Keratinocyte (primary cell): ENCODE measurements around the gene MED27. TPM values are rescaled to one million over a fixed set of nuclear protein-coding genes. Genes with fewer than 3 reads are reported as not detected.

ENCODE experiments used
- DNase-seq: peaks from one replicate; pipeline ENCODE4 v3.0.0-alpha.2; 2011; ENCODE audit warnings: low read depth, missing footprints, low spot score
- FAIRE-seq: peaks from 2 replicates; lab custom pipeline; 2011; peaks lifted over from hg19 to GRCh38; lab: Jason Lieb, UNC
- H2AFZ ChIP-seq: 2 replicates; pipeline ENCODE4 v1.6.0; 2012; ENCODE audit warnings: low read length, control low read depth, inconsistent platforms; ENCODE audit not compliant: control insufficient read depth
- H3K27ac ChIP-seq: 2 replicates; pipeline ENCODE4 v1.5.1; 2011; ENCODE audit warnings: low read length; ENCODE audit not compliant: control insufficient read depth, insufficient read depth
- H3K27me3 ChIP-seq: 3 replicates; pipeline ENCODE4 v1.6.0; 2011; ENCODE audit warnings: low read length; ENCODE audit not compliant: control insufficient read depth, insufficient read depth; ENCODE audit errors: extremely low read depth
- H3K36me3 ChIP-seq, 2 experiments: 2 replicates in 1 of 2; 3 replicates in 1 of 2; pipeline ENCODE4 v1.5.1; 2011; ENCODE audit warnings: low read length in 2 of 2, mild to moderate bottlenecking in 1 of 2; ENCODE audit not compliant: control insufficient read depth in 2 of 2, insufficient read depth in 2 of 2; ENCODE audit errors: extremely low read depth in 1 of 2
- H3K4me1 ChIP-seq: 3 replicates; pipeline ENCODE4 v1.5.1; 2011; ENCODE audit warnings: low read length; ENCODE audit not compliant: control insufficient read depth, insufficient read depth; ENCODE audit errors: extremely low read depth
- H3K4me2 ChIP-seq: 3 replicates; pipeline ENCODE4 v1.6.0; 2011; ENCODE audit warnings: low read depth, low read length; ENCODE audit not compliant: control insufficient read depth, insufficient read depth; ENCODE audit errors: extremely low read depth
- H3K4me3 ChIP-seq, 3 experiments: fragments of 200-600 bp in 1 of 3; sonication (generic) in 1 of 3; 2 replicates in 2 of 3; 3 replicates in 1 of 3; pipeline ENCODE4 v1.5.1; 2011 to 2016; ENCODE audit warnings: low read length in 3 of 3, mild to moderate bottlenecking in 3 of 3, control low read depth in 2 of 3, inconsistent platforms in 1 of 3, low read depth in 1 of 3, mixed read lengths in 1 of 3, mixed run types in 1 of 3, moderate library complexity in 1 of 3; ENCODE audit not compliant: control insufficient read depth in 2 of 3, insufficient read depth in 2 of 3; ENCODE audit errors: extremely low read depth in 1 of 3
- H3K79me2 ChIP-seq: 2 replicates; pipeline ENCODE4 v1.6.0; 2012; ENCODE audit warnings: low read length; ENCODE audit not compliant: control insufficient read depth, insufficient read depth
- H3K9ac ChIP-seq: 3 replicates; pipeline ENCODE4 v1.6.0; 2011; ENCODE audit warnings: low read length; ENCODE audit not compliant: control insufficient read depth, insufficient read depth; ENCODE audit errors: extremely low read depth
- H3K9me1 ChIP-seq: 3 replicates; pipeline ENCODE4 v1.6.0; 2011; ENCODE audit warnings: low read length; ENCODE audit not compliant: control insufficient read depth, insufficient read depth; ENCODE audit errors: extremely low read depth
- H3K9me3 ChIP-seq: 2 replicates; pipeline ENCODE4 v1.5.1; 2012; ENCODE audit warnings: low read depth, low read length; ENCODE audit not compliant: control insufficient read depth
- H4K20me1 ChIP-seq: 3 replicates; pipeline ENCODE4 v1.6.0; 2011; ENCODE audit warnings: low read length; ENCODE audit not compliant: control insufficient read depth, insufficient read depth; ENCODE audit errors: extremely low read depth
- EZH2 ChIP-seq: IDR thresholded peaks from one replicate; pipeline ENCODE4 v1.6.1; 2012; ENCODE audit warnings: inconsistent platforms, mild to moderate bottlenecking, low read length, moderate library complexity
- dilution Hi-C: fragments of 300-500 bp; cut with MboI; formaldehyde crosslinking; loops from one replicate; pipeline ENCODE4 v1.7.0; 2020; ENCODE audit warnings: low sequenced_read_pairs; ENCODE audit not compliant: extremely low pct_ligation_motif_present
- polyA plus RNA-seq, 5 experiments: library from polyadenylated mRNA; depleted of rRNA in 3 of 5; stranded (reverse) in 3 of 5; stranded (forward) in 1 of 5; unstranded in 1 of 5; fragments of >200 nt; gene quantifications; 1 replicate in 1 of 5; 2 replicates in 3 of 5; 3 replicates in 1 of 5; pipeline versions ENCODE4 v1.2.1 to v1.2.3, GENCODE V29; 2011 to 2012; ENCODE audit warnings: missing spikeins in 2 of 5, low read depth in 1 of 5, low replicate concordance in 1 of 5
- TF ChIP-seq, protein P1 (sequence below), 3 experiments: IDR thresholded peaks in 1 of 3; conservative IDR thresholded peaks in 1 of 3; optimal IDR thresholded peaks in 1 of 3; 2 replicates in 2 of 3; 3 replicates in 1 of 3; pipeline versions ENCODE3 to v1.5.1; 2011; ENCODE audit warnings: low read length in 3 of 3, mild to moderate bottlenecking in 3 of 3, moderate library complexity in 2 of 3, control low read depth in 1 of 3, inconsistent platforms in 1 of 3; ENCODE audit not compliant: insufficient read depth in 2 of 3; ENCODE audit errors: extremely low read depth in 1 of 3

The MED27 gene
- polyA plus RNA-seq, 1 donor (not counting 4 experiments of a cell fraction or from before 2014, with no cell fraction given), result 39.0 TPM

DNA sequence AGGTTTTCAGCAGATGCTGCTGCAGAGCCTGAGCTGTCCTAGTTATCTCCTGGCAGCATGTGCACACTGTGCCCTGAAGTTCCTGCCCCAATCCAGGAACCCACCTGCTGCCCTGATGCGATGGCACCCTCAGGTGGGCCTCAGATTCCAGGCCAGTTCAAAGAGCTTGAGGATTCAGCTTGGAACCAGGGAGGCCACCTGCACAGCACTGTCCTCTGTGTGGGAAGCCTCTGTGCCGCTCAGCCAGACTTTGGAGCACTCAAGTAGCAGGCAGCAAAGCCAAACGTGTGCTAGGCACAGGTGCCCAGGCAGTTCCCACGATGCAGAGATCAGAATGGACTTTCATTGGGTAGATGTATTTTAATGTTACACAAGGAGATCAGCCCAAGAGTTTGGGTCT is 207.0 kb downstream of the MED27 start:
- Histone ChIP-seq H3K79me2 (no peaks in the 10 kb centered on the region), H3K9me1 (no peaks in the 10 kb centered on the region), H3K27ac (no peak overlapping the region), H3K9me3 (no peaks in the 10 kb centered on the region), H4K20me1 (peaks cover 6% of the 10 kb centered on the region), H3K4me1 (peaks cover 5% of the 10 kb centered on the region), H3K4me3 (no peak overlapping the region), H3K27me3 (no peaks in the 10 kb centered on the region), H2AFZ (no peak overlapping the region), H3K36me3 (peaks cover 0 to 5% of the 10 kb centered on the region in 2 experiments), H3K9ac (no peak overlapping the region), H3K4me2 (no peak overlapping the region)
- DNase-seq (no peak), FAIRE-seq (no peak)
- dilution Hi-C loops, result no loop called here
- no peak for TF ChIP-seq EZH2
- TF ChIP-seq, protein P1, sequence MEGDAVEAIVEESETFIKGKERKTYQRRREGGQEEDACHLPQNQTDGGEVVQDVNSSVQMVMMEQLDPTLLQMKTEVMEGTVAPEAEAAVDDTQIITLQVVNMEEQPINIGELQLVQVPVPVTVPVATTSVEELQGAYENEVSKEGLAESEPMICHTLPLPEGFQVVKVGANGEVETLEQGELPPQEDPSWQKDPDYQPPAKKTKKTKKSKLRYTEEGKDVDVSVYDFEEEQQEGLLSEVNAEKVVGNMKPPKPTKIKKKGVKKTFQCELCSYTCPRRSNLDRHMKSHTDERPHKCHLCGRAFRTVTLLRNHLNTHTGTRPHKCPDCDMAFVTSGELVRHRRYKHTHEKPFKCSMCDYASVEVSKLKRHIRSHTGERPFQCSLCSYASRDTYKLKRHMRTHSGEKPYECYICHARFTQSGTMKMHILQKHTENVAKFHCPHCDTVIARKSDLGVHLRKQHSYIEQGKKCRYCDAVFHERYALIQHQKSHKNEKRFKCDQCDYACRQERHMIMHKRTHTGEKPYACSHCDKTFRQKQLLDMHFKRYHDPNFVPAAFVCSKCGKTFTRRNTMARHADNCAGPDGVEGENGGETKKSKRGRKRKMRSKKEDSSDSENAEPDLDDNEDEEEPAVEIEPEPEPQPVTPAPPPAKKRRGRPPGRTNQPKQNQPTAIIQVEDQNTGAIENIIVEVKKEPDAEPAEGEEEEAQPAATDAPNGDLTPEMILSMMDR (optimal IDR thresholded peaks at IDR 0.05 in 1 of 3, IDR thresholded peaks at IDR 0.05 in 1 of 3, conservative IDR thresholded peaks at IDR 0.05 in 1 of 3; ENCODE audit: extremely low read depth in 1 of 3, insufficient read depth in 2 of 3, low read length in 3 of 3), result no peak

DNA sequence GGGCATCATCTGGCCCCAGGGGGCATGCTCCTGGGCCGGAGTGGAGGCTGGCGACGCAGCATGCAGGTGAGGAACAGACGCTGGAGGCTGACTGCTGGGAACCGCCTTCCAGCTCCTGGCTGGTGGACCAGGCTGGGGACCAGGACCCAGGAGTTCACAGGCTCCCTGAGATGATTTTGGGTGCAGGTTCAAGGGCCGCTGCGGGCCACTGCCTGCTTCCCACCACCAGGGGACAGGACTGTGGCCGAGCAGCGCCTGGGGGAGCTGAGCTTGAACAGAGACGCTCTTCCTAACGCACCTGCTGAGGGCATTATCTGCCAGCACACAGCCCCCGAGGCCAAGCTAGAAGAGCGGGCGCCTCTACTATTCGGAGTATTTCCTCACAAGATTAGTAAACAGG is 207.7 kb downstream of the MED27 start:
- no peak for DNase-seq
- Histone ChIP-seq H3K9me3 (no peaks in the 10 kb centered on the region), H3K79me2 (no peaks in the 10 kb centered on the region), H2AFZ (no peak overlapping the region), H3K36me3 (peaks cover 0 to 5% of the 10 kb centered on the region in 2 experiments), H3K4me1 (peaks cover 5% of the 10 kb centered on the region), H3K4me3 (no peak overlapping the region), H3K9ac (no peak overlapping the region), H4K20me1 (peaks cover 6% of the 10 kb centered on the region), H3K4me2 (no peak overlapping the region), H3K9me1 (no peaks in the 10 kb centered on the region), H3K27me3 (no peaks in the 10 kb centered on the region), H3K27ac (no peak overlapping the region)
- dilution Hi-C loops, result no loop called here
- FAIRE-seq, result no peak
- TF ChIP-seq, protein P1 (optimal IDR thresholded peaks at IDR 0.05 in 1 of 3, IDR thresholded peaks at IDR 0.05 in 1 of 3, conservative IDR thresholded peaks at IDR 0.05 in 1 of 3; ENCODE audit: extremely low read depth in 1 of 3, insufficient read depth in 2 of 3, low read length in 3 of 3), result peak in 2 of 3 experiments; percentile 10 to 21
- TF ChIP-seq EZH2, result no peak
